Fibroblast of villous mesenchyme (primary cell): ENCODE measurements around the gene CCDC188. TPM values are rescaled to one million over a fixed set of nuclear protein-coding genes. Genes with fewer than 3 reads are reported as not detected.

Experiments
- DNase-seq: peaks from one replicate; pipeline ENCODE4 v3.0.0-alpha.2; 2010; ENCODE audit warnings: low read depth
- H3K4me3 ChIP-seq: 2 replicates; pipeline ENCODE4 v1.5.1; 2011; ENCODE audit warnings: low read depth, mild to moderate bottlenecking, low read length
- CTCF ChIP-seq: IDR thresholded peaks from 2 replicates; pipeline ENCODE4 v1.5.1; 2012; ENCODE audit warnings: low read depth, mild to moderate bottlenecking, low read length; ENCODE audit not compliant: insufficient read depth
- total RNA-seq: library from RNA; depleted of rRNA; stranded (reverse); fragments of >200 nt; gene quantifications from 2 replicates; pipeline ENCODE4 v1.2.3, GENCODE V29; 2012

CCDC188 gene
- total RNA-seq, 1 donor = 0.43 TPM

GRCh38 chr22:20159076-20159475, 8.2 kb upstream of the CCDC188 start:
- TF ChIP-seq CTCF = no peak
- no peak overlapping the region for H3K4me3 ChIP-seq
- DNase-seq = no peak

GRCh38 chr22:20158391-20159036, 7.7 kb upstream of the CCDC188 start:
- TF ChIP-seq CTCF = no peak
- no peak for DNase-seq
- H3K4me3 ChIP-seq = no peak overlapping the region

GRCh38 chr22:20157430-20158183, 6.8 kb upstream of the CCDC188 start:
- TF ChIP-seq CTCF = no peak
- no peak for DNase-seq
- no peak overlapping the region for H3K4me3 ChIP-seq

GRCh38 chr22:20156611-20157429, 6.0 kb upstream of the CCDC188 start:
- peak; percentile 98 for TF ChIP-seq CTCF
- DNase-seq = peak; percentile 77

GRCh38 chr22:20156042-20156389, 5.2 kb upstream of the CCDC188 start:
- H3K4me3 ChIP-seq = no peak overlapping the region
- DNase-seq = no peak
- TF ChIP-seq CTCF = no peak

More at GRCh38 chr22:20156611-20157429, 6.0 kb upstream of the CCDC188 start:
- H3K4me3 ChIP-seq = no peak overlapping the region

GRCh38 chr22:20155330-20156041, 4.6 kb upstream of the CCDC188 start:
- TF ChIP-seq CTCF = no peak
- no peak overlapping the region for H3K4me3 ChIP-seq
- peak; percentile 18 for DNase-seq
